ENCODE results near the gene FGF1. TPM values are rescaled to one million over a fixed set of nuclear protein-coding genes. Genes with fewer than 3 reads are reported as not detected.

The FGF1 gene
- total RNA-seq, 1 donor from 2014 or later = not detected

- H3K4me1 Mint-ChIP-seq (ENCODE audit: low read depth) = peaks cover 14% of the 10 kb centered on the region
- H3K27me3 Mint-ChIP-seq = peaks cover 15% of the 10 kb centered on the region
- no peaks in the 10 kb centered on the region for H3K36me3 Mint-ChIP-seq (ENCODE audit: insufficient read depth)
- no peak for TF ChIP-seq CTCF (IDR thresholded peaks at IDR 0.05; ENCODE audit: unreplicated experiment)
- DNase-seq (ENCODE audit: low spot score, unreplicated experiment) = no peak
- H3K9me3 Mint-ChIP-seq (ENCODE audit: low read depth) = peaks cover 5% of the 10 kb centered on the region
- H3K27ac Mint-ChIP-seq = no peak overlapping the region
- H3K4me3 Mint-ChIP-seq (ENCODE audit: low read depth) = no peak overlapping the region
These were observed 2.5 kb upstream of the FGF1 start for GRCh38 chr5:142688281-142688989.

GRCh38 chr5:142686968-142687367 lies 1.1 kb upstream of the FGF1 start:
- Mint-ChIP-seq H3K9me3 (ENCODE audit: low read depth) (peaks cover 5% of the 10 kb centered on the region), H3K27me3 (peaks cover 15% of the 10 kb centered on the region), H3K36me3 (ENCODE audit: insufficient read depth) (no peaks in the 10 kb centered on the region), H3K4me3 (ENCODE audit: low read depth) (no peak overlapping the region), H3K4me1 (ENCODE audit: low read depth) (peaks cover 14% of the 10 kb centered on the region), H3K27ac (no peak overlapping the region)
- TF ChIP-seq CTCF (IDR thresholded peaks at IDR 0.05; ENCODE audit: unreplicated experiment) = no peak
- DNase-seq (ENCODE audit: low spot score, unreplicated experiment) = no peak

GRCh38 chr5:142686210-142686734 lies 382 bp upstream of the FGF1 start:
- Mint-ChIP-seq H3K27me3 (peaks cover 15% of the 10 kb centered on the region), H3K27ac (no peak overlapping the region), H3K4me1 (ENCODE audit: low read depth) (peaks cover 14% of the 10 kb centered on the region), H3K4me3 (ENCODE audit: low read depth) (no peak overlapping the region), H3K36me3 (ENCODE audit: insufficient read depth) (no peaks in the 10 kb centered on the region), H3K9me3 (ENCODE audit: low read depth) (peaks cover 5% of the 10 kb centered on the region)
- no peak for DNase-seq (ENCODE audit: low spot score, unreplicated experiment)
- TF ChIP-seq CTCF (IDR thresholded peaks at IDR 0.05; ENCODE audit: unreplicated experiment) = no peak

GRCh38 chr5:142684508-142685041 lies 1.3 kb downstream of the FGF1 start:
- H3K9me3 Mint-ChIP-seq (ENCODE audit: low read depth) = no peaks in the 10 kb centered on the region
- no peak overlapping the region for H3K4me3 Mint-ChIP-seq (ENCODE audit: low read depth)
- no peak for TF ChIP-seq CTCF (IDR thresholded peaks at IDR 0.05; ENCODE audit: unreplicated experiment)
- H3K36me3 Mint-ChIP-seq (ENCODE audit: insufficient read depth) = no peaks in the 10 kb centered on the region
- no peak for DNase-seq (ENCODE audit: low spot score, unreplicated experiment)
- peaks cover 15% of the 10 kb centered on the region for H3K27me3 Mint-ChIP-seq
- H3K4me1 Mint-ChIP-seq (ENCODE audit: low read depth) = peaks cover 11% of the 10 kb centered on the region
- H3K27ac Mint-ChIP-seq = no peak overlapping the region

GRCh38 chr5:142683881-142684505 lies 1.9 kb downstream of the FGF1 start:
- TF ChIP-seq CTCF (IDR thresholded peaks at IDR 0.05; ENCODE audit: unreplicated experiment) = no peak
- peaks cover 11% of the 10 kb centered on the region for H3K4me1 Mint-ChIP-seq (ENCODE audit: low read depth)
- no peaks in the 10 kb centered on the region for H3K9me3 Mint-ChIP-seq (ENCODE audit: low read depth)
- DNase-seq (ENCODE audit: low spot score, unreplicated experiment) = no peak
- H3K27ac Mint-ChIP-seq = no peak overlapping the region
- H3K36me3 Mint-ChIP-seq (ENCODE audit: insufficient read depth) = no peaks in the 10 kb centered on the region
- H3K27me3 Mint-ChIP-seq = peaks cover 13% of the 10 kb centered on the region
- no peak overlapping the region for H3K4me3 Mint-ChIP-seq (ENCODE audit: low read depth)

Measured in progenitor cell of endocrine pancreas (in vitro differentiated cells).